Natural killer cell treated with Interleukin-12 subunit alpha and Interleukin-12 subunit beta and Interleukin-15 and Interleukin-18, amount 100 ng/mL, for 72 hours (primary cell): ENCODE measurements around the gene CLSTN2. TPM values are rescaled to one million over a fixed set of nuclear protein-coding genes. Genes with fewer than 3 reads are reported as not detected.

ENCODE experiments used
- ATAC-seq, 2 donors: fragments of 150-1000 bp; cut with Tn5 transposase in 1 of 2; sonication (Bioruptor Pico), chemical (Tn5 transposase) in 1 of 2; 2 replicates each; pipeline ENCODE4 v1.10.0; 2021
- DNase-seq: peaks from one replicate; pipeline ENCODE4 v3.0.0; 2022; ENCODE audit warnings: low spot score
- H3K27ac Mint-ChIP-seq, 2 donors: 1 replicate in 1 of 2; 2 replicates in 1 of 2; pipeline ENCODE4 v1.8.0; 2022; ENCODE audit warnings: mixed read lengths in 2 of 2, mild to moderate bottlenecking in 1 of 2, moderate library complexity in 1 of 2
- H3K27me3 Mint-ChIP-seq, 2 donors: 1 replicate in 1 of 2; 2 replicates in 1 of 2; pipeline ENCODE4 v1.8.0; 2022; ENCODE audit warnings: mixed read lengths in 2 of 2
- H3K36me3 Mint-ChIP-seq: one replicate; pipeline ENCODE4 v1.8.0; 2022; ENCODE audit warnings: mixed read lengths
- H3K4me1 Mint-ChIP-seq, 2 donors: 1 replicate in 1 of 2; 2 replicates in 1 of 2; pipeline ENCODE4 v1.8.0; 2022; ENCODE audit warnings: low read depth in 2 of 2, mixed read lengths in 2 of 2, mild to moderate bottlenecking in 1 of 2
- H3K4me3 Mint-ChIP-seq: one replicate; pipeline ENCODE4 v1.8.0; 2022; ENCODE audit warnings: mixed read lengths
- H3K9me3 Mint-ChIP-seq: 2 replicates; pipeline ENCODE4 v1.8.0; 2022; ENCODE audit warnings: mixed read lengths
- total RNA-seq, 2 donors: library from RNA; stranded (reverse); gene quantifications; one replicate each; pipeline ENCODE4 v1.2.3, GENCODE V29; 2022

CLSTN2 gene
- total RNA-seq, 2 donors from 2014 or later = not detected

DNA sequence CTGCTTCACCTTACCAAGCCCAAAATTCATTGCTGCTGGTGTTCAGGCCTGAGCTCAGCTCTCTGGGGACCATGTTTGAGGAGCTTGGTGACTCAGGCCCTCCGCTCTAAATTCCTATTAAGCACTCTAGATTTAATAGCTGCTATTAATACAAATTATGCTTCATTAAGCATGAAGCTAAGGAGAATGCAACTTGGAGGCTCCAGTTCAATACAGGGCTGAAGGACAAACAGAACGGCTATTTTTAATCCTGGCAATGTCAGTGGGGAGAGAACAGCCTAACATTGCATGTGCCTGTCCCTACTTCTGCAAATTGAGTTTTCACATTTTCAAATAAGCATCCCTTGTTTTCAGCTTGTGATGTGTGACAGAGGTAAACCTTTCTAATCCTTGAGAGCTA, 662.8 kb downstream of the CLSTN2 start:
- H3K36me3 Mint-ChIP-seq = no peaks in the 10 kb centered on the region
- no peak for DNase-seq
- no peak overlapping the region for H3K27ac Mint-ChIP-seq
- no peak overlapping the region for H3K4me3 Mint-ChIP-seq
- no peak for ATAC-seq
- no peaks in the 10 kb centered on the region for H3K4me1 Mint-ChIP-seq
- peaks cover 10 to 14% of the 10 kb centered on the region in 2 donors for H3K27me3 Mint-ChIP-seq
- no peaks in the 10 kb centered on the region for H3K9me3 Mint-ChIP-seq

DNA sequence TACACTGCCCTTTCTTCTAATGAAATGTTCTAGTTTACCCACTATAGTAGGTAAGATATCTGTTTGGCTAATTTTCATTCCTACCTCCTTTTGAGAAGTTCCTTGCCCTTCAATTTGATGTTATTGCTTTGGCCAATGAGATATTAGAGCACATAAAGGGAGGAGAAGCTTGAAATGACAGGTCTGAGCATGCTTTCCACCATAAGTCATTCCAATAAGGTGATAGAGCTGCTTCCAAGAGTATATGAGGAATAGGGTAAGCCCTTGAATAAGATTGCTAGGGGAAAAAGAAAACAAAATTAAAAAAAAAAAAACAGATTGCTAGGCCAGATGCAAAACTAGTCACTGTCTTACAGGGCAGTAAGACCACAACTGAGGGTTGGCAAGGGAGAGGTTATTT, 664.0 kb downstream of the CLSTN2 start:
- no peaks in the 10 kb centered on the region for H3K4me1 Mint-ChIP-seq
- DNase-seq (no peak), ATAC-seq (no peak)
- H3K9me3 Mint-ChIP-seq = no peaks in the 10 kb centered on the region
- peaks cover 6% of the 10 kb centered on the region in 2 donors for H3K27me3 Mint-ChIP-seq
- no peaks in the 10 kb centered on the region for H3K36me3 Mint-ChIP-seq
- H3K4me3 Mint-ChIP-seq = no peak overlapping the region
- no peak overlapping the region for H3K27ac Mint-ChIP-seq

DNA sequence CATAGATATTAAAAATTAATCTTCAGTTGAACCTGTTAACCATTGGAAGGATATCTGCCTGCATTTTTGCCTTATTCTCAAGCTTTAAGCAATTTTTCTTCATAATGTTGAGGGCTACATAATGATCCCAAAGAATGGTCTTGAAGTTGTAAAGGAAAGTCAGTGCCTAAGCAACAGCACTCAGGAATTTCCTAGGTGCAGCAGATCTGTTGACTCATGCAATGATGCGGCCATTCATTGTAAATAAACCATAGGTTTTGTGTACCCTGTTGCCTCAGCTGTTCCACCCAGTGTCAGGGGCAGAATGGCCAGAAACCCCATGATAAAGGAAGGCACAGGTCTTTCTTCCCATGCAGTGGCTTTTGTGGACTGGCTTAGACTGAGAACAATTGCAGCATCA, 664.5 kb downstream of the CLSTN2 start:
- Mint-ChIP-seq H3K4me3 (no peak overlapping the region), H3K27me3 (peaks cover 2 to 4% of the 10 kb centered on the region in 2 donors), H3K36me3 (no peaks in the 10 kb centered on the region), H3K4me1 (no peaks in the 10 kb centered on the region), H3K9me3 (no peaks in the 10 kb centered on the region), H3K27ac (no peak overlapping the region)
- DNase-seq (no peak), ATAC-seq (no peak)

DNA sequence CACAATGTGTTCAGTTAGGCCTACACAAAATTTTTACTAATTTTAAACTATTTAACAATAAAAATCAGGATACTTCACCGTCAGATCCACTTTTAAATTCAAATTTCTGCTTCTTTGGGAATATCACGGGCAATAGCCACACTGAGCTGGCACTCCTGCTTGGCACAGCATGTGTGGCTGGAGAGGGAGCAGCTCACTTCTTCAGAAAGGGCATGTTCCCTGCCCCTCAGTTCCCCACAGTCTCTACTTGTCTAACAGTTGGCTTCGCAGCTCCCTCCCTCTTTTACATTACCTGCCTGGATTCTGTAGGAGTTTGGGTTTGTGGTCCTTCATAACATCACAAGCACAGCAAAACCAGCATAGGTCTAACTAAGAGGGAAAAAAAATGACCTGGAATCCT, 666.9 kb downstream of the CLSTN2 start:
- DNase-seq = no peak
- Mint-ChIP-seq H3K27me3 (no peaks in the 10 kb centered on the region), H3K4me3 (no peak overlapping the region), H3K36me3 (no peaks in the 10 kb centered on the region), H3K4me1 (no peaks in the 10 kb centered on the region), H3K9me3 (no peaks in the 10 kb centered on the region), H3K27ac (no peak overlapping the region)
- no peak for ATAC-seq

DNA sequence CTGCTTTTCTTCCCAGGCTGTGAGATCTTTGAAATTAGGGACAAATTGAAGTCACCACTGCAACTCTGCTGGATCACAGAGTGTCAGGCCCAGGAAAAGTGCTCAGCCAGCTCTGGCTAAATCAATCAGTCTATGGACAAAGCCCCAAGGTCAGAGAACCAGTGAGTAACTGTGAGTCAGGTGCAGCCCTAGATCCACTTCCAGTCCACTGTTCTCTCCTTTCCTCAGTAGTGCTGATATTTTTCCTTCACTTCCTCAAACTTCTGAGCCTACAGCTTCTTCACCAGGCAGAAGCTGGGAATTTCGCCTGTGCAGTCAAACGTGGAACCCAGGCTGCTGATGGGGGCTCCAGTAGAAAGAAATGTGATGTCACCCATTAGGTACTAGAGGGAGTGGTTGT, 667.8 kb downstream of the CLSTN2 start:
- no peaks in the 10 kb centered on the region for H3K4me1 Mint-ChIP-seq
- no peak for ATAC-seq
- no peaks in the 10 kb centered on the region for H3K36me3 Mint-ChIP-seq

DNA sequence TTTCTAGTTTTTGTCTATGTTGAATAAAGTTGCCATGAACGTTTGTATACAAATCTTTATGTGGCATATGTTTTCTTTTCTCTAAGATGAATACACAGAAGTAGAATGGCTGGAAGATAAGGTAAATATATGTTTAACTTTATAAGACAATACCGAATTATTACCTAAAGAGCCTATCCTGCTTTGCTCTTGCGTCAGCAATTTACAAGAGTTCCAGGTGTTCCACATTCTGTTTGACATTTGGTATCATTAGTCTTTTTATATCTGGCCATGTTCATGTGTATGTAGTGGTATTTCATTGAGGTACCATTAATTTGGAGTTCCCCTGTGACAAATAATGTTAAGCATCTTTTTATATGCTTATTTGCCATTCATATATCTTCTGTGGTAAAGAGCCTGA, 668.8 kb downstream of the CLSTN2 start:
- Mint-ChIP-seq H3K9me3 (no peaks in the 10 kb centered on the region), H3K4me3 (no peak overlapping the region), H3K27me3 (peaks cover 0 to 10% of the 10 kb centered on the region in 2 donors), H3K36me3 (no peaks in the 10 kb centered on the region), H3K4me1 (no peaks in the 10 kb centered on the region), H3K27ac (no peak overlapping the region)
- ATAC-seq = no peak
- no peak for DNase-seq

More for the DNA sequence above, 667.8 kb downstream of the CLSTN2 start:
- DNase-seq = no peak
- Mint-ChIP-seq H3K9me3 (no peaks in the 10 kb centered on the region), H3K27ac (no peak overlapping the region), H3K27me3 (peaks cover 0 to 3% of the 10 kb centered on the region in 2 donors), H3K4me3 (no peak overlapping the region)

DNA sequence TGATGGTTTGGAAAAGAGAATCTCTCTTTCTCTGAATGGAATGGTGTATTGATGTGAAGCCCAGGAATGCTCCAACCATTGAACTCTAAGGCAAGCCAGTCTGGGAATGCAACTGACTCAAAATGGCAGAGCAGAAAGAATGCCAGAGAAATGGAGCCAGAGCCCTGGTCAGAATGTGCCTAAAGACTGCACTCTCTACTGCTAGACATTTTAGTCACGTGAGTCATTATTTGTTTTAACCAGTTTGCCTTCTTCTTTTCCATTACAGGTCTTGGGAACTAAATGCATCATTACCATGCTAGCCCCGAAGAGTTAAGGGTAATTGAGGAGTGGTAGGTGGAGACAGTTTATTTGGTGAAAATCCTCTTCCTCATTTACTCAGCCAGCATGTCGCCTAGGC, 675.6 kb downstream of the CLSTN2 start:
- DNase-seq (no peak), ATAC-seq (no peak)
- no peaks in the 10 kb centered on the region for H3K4me1 Mint-ChIP-seq
- no peak overlapping the region for H3K27ac Mint-ChIP-seq
- H3K4me3 Mint-ChIP-seq = no peak overlapping the region
- no peaks in the 10 kb centered on the region for H3K36me3 Mint-ChIP-seq
- H3K9me3 Mint-ChIP-seq = peaks cover 10% of the 10 kb centered on the region
- H3K27me3 Mint-ChIP-seq = peaks cover 0 to 14% of the 10 kb centered on the region in 2 donors

DNA sequence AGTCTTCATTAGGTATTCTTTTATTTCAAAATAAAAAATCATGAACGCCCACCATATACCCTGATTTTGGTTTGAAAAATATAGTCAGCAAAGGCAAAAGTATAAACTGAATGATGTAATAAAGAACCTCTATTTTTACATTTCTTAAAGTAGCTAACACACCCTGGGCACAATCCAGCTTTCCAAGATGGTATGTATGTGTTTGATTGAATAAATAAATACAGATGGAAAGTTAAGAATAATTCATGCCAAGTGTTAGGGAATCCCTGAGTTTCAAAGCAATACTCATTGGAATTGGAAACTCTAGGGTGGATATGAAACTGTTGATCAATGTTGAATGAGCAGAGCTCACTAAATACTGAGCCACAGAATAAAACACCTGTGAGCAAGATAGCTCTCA, 679.0 kb downstream of the CLSTN2 start:
- no peak overlapping the region for H3K27ac Mint-ChIP-seq
- H3K27me3 Mint-ChIP-seq = peaks cover 2 to 21% of the 10 kb centered on the region in 2 donors
- DNase-seq = no peak
- peaks cover 4% of the 10 kb centered on the region for H3K36me3 Mint-ChIP-seq
- peaks cover 17% of the 10 kb centered on the region for H3K9me3 Mint-ChIP-seq
- ATAC-seq = no peak
- no peaks in the 10 kb centered on the region for H3K4me1 Mint-ChIP-seq
- H3K4me3 Mint-ChIP-seq = no peak overlapping the region

DNA sequence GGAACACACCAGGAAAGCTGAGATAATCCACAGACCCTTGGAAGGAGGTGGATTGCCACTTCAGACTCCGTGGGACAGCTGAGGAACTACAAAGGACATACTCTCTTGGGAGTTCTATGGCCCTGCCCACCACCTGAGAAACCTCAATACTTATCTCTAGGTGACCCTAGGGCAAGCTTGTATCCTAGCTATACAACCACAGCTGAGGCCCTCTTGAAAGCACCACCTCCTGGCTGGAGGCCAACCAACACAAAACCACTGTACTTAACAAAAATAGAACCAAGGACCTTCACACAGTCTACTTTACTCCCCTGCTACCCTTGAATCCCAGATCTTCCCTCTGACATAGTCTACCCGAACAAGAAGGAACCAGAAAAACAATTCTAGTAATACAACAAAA, 682.1 kb downstream of the CLSTN2 start:
- ATAC-seq (no peak), DNase-seq (no peak)
- H3K4me1 Mint-ChIP-seq = no peaks in the 10 kb centered on the region
- peaks cover 12% of the 10 kb centered on the region for H3K9me3 Mint-ChIP-seq
- peaks cover 5 to 35% of the 10 kb centered on the region in 2 donors for H3K27me3 Mint-ChIP-seq
- H3K36me3 Mint-ChIP-seq = peaks cover 4% of the 10 kb centered on the region
- no peak overlapping the region for H3K27ac Mint-ChIP-seq
- no peak overlapping the region for H3K4me3 Mint-ChIP-seq

DNA sequence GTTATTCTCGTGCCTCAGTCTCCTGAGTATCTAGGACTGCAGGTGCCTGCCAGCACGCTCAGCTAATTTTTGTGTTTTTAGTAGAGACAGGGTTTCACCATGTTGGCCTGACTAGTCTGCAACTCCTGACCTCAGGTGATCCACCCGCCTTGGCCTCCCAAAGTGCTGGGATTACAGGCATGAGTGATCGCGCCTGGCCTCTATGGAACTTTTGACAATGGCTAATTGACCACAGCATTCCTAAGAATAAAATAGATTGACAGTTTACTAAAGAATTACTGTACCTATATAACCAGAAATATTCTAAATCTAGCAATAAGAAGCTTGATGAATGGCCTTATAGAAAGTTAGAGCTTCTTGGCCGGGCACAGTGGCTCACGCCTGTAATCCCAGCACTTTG, 691.9 kb downstream of the CLSTN2 start:
- H3K9me3 Mint-ChIP-seq = peaks cover 10% of the 10 kb centered on the region
- H3K36me3 Mint-ChIP-seq = no peaks in the 10 kb centered on the region
- H3K27me3 Mint-ChIP-seq = peaks cover 0 to 12% of the 10 kb centered on the region in 2 donors
- no peak overlapping the region for H3K27ac Mint-ChIP-seq
- no peaks in the 10 kb centered on the region for H3K4me1 Mint-ChIP-seq
- H3K4me3 Mint-ChIP-seq = no peak overlapping the region
- no peak for DNase-seq
- no peak for ATAC-seq
